GM23338 (cell line): Measurements from ENCODE around the gene SSTR3.

Source experiments
- EZH2 ChIP-seq: fragments of 200-600 bp; sonication (generic); IDR thresholded peaks from one replicate; pipeline ENCODE4 v1.8.0; 2017; ENCODE audit warnings: antibody characterized with exemption, mild to moderate bottlenecking, low read depth; ENCODE audit not compliant: unreplicated experiment
- EZH2phosphoT487 ChIP-seq: fragments of 200-600 bp; sonication (generic); IDR thresholded peaks from one replicate; pipeline ENCODE4 v1.8.1; 2018; ENCODE audit warnings: antibody characterized with exemption; ENCODE audit not compliant: unreplicated experiment
- JUNB ChIP-seq: IDR thresholded peaks from one replicate; pipeline ENCODE4 v1.6.1; 2016; ENCODE audit warnings: antibody characterized with exemption; ENCODE audit not compliant: unreplicated experiment
- NANOG ChIP-seq: IDR thresholded peaks from 2 replicates; pipeline ENCODE4 v1.6.1; 2016; ENCODE audit warnings: antibody characterized with exemption, borderline replicate concordance
- TF ChIP-seq, protein P1 (sequence below), 2 experiments: fragments of 200-600 bp in 1 of 2; sonication (generic) in 1 of 2; conservative IDR thresholded peaks; 2 replicates each; pipeline versions ENCODE4 v1.5.1 to v1.6.1; 2016 to 2017; ENCODE audit warnings: antibody characterized with exemption in 2 of 2, low read depth in 2 of 2, mild to moderate bottlenecking in 2 of 2, moderate library complexity in 1 of 2
- TF ChIP-seq, protein P2 (sequence below): IDR thresholded peaks from one replicate; pipeline ENCODE4 v1.6.1; 2018; ENCODE audit warnings: antibody characterized with exemption; ENCODE audit not compliant: unreplicated experiment

DNA sequence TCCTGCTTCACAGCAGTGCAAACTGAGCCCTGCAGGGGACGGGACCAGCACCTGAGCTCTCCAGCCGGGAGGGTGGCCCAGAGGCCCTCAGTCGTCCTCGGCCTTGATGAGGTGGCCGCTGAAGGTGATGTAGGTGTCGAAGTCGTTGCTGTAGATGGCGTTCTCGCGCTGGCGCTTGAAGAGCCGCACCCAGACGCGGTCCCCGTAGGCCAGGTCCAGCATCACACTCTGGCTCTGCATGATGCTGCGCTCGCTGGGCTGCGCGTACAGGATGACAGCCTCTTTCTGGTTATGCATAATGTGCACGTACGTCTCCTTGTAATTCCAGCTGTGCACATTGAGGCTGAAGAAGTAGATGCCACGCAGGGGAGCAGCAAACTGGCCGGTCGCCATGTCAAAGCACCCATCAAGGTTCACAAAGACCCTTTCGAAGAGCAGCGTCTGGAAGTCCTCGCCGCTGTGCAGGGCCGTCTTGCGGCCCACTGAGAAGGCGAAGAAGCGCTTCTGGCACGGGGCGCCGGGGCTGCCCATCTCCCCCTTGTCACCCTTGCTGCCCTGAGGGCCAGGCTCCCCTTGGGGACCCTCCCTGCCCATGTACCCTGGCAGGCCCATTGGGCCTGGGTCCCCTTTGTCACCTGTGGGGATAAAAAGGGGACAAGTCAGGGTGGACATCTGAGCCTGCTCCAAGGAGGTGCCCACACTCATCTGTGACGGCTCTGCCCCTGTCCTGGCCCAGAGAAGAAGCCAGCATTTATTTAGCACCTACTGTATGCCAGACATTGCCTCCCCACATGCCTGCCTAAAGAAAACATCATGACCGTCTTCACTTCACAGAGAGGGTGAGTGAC lies 30.0 kb downstream of the SSTR3 start:
- TF ChIP-seq, protein P1, sequence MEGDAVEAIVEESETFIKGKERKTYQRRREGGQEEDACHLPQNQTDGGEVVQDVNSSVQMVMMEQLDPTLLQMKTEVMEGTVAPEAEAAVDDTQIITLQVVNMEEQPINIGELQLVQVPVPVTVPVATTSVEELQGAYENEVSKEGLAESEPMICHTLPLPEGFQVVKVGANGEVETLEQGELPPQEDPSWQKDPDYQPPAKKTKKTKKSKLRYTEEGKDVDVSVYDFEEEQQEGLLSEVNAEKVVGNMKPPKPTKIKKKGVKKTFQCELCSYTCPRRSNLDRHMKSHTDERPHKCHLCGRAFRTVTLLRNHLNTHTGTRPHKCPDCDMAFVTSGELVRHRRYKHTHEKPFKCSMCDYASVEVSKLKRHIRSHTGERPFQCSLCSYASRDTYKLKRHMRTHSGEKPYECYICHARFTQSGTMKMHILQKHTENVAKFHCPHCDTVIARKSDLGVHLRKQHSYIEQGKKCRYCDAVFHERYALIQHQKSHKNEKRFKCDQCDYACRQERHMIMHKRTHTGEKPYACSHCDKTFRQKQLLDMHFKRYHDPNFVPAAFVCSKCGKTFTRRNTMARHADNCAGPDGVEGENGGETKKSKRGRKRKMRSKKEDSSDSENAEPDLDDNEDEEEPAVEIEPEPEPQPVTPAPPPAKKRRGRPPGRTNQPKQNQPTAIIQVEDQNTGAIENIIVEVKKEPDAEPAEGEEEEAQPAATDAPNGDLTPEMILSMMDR (conservative IDR thresholded peaks at IDR 0.05; ENCODE audit: low read depth in 2 of 2) = peak in 1 of 2 experiments; percentile 57; a peak in 2 of 4 replicates
- no peak for TF ChIP-seq JUNB
- TF ChIP-seq NANOG = no peak
- no peak for TF ChIP-seq EZH2
- no peak for TF ChIP-seq EZH2phosphoT487
- TF ChIP-seq, protein P2, sequence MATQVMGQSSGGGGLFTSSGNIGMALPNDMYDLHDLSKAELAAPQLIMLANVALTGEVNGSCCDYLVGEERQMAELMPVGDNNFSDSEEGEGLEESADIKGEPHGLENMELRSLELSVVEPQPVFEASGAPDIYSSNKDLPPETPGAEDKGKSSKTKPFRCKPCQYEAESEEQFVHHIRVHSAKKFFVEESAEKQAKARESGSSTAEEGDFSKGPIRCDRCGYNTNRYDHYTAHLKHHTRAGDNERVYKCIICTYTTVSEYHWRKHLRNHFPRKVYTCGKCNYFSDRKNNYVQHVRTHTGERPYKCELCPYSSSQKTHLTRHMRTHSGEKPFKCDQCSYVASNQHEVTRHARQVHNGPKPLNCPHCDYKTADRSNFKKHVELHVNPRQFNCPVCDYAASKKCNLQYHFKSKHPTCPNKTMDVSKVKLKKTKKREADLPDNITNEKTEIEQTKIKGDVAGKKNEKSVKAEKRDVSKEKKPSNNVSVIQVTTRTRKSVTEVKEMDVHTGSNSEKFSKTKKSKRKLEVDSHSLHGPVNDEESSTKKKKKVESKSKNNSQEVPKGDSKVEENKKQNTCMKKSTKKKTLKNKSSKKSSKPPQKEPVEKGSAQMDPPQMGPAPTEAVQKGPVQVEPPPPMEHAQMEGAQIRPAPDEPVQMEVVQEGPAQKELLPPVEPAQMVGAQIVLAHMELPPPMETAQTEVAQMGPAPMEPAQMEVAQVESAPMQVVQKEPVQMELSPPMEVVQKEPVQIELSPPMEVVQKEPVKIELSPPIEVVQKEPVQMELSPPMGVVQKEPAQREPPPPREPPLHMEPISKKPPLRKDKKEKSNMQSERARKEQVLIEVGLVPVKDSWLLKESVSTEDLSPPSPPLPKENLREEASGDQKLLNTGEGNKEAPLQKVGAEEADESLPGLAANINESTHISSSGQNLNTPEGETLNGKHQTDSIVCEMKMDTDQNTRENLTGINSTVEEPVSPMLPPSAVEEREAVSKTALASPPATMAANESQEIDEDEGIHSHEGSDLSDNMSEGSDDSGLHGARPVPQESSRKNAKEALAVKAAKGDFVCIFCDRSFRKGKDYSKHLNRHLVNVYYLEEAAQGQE = no peak
